GM11168 (cell line): ENCODE results near the gene OR6K2.

Source experiments
- in situ Hi-C: fragments of 300-500 bp; cut with MboI; formaldehyde crosslinking; loops from one replicate; pipeline ENCODE4 v1.12.0; 2022; ENCODE audit warnings: low sequenced_read_pairs; ENCODE audit not compliant: unreplicated experiment

OR6K2 gene

GRCh38 chr1:158686111-158687009 is 14.1 kb downstream of the OR6K2 start, which contains the start of gene SPTA1:
TSS of gene SPTA1 (minus strand) at chr1:158686715. CDS start at chr1:158686517, 198 bp downstream.
- in situ Hi-C loops = no loop called here

GRCh38 chr1:158685085-158685484 is 15.4 kb downstream of the OR6K2 start:
- in situ Hi-C loops = no loop called here

DNA sequence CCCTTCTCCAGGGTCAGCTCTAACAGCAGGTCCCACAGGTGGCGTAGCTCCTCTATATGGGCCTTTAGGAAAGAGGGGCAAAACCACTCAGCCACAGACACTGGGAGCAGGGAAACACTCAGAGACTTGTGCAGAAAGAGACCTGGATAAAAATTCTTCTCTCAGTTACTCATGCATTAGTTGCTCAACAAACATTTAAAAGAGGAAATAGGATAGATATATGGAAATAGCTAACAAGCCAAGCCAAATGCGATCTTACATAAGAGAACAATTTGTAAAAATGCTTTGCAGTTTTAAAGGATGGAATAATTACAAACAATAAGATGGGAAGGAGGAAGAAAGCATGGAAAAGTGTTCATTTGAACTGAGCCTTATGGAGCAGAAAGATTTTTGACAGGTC is 18.8 kb downstream of the OR6K2 start:
- in situ Hi-C loops = no loop called here

- in situ Hi-C loops = no loop called here
Observed at GRCh38 chr1:158679289-158679688, 21.2 kb downstream of the OR6K2 start.

- in situ Hi-C loops = no loop called here
Observed at GRCh38 chr1:158675563-158676323, 24.7 kb downstream of the OR6K2 start.

GRCh38 chr1:158674302-158674701 is 26.1 kb downstream of the OR6K2 start:
- in situ Hi-C loops = no loop called here

DNA sequence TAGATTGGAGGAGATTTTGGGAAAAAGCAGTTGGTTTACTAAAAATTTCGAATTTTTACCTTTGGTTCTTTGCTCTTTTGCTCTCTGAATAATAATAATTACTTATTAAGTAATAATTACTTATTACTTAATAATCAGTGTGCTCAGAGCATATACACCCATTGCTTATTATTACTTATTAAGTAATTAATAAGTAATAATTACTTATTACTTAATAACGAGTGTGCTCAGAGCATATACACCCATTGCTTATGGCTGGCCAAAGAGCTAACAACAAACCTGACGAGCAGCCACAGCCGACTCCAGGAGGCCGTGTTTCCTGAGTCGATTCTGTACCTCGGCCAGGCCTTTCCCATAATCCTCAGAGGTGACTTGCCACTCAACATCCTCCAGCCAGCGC is 34.4 kb downstream of the OR6K2 start:
- in situ Hi-C loops = no loop called here

DNA sequence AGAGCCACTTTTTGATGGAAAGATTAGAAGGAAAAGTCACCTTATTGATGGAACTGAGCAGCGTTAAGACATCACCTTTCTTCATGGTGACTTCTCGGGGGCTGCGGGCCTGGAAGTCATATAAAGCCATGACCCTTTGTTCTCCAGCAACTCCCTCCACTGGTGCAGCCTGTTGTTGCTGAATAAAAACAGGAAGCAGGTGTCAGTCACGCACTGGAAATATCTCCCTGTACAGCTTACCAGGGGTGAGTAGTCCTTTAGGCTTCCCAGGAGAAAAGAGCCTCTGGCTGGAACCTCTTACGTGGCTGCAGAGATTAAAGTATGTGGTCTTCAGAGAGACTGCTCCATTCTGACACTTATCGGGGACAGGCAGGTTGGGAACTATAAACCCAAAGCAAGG is 45.9 kb downstream of the OR6K2 start:
- in situ Hi-C loops = no loop called here

GRCh38 chr1:158654086-158654485 is 46.4 kb downstream of the OR6K2 start:
- in situ Hi-C loops = no loop called here

DNA sequence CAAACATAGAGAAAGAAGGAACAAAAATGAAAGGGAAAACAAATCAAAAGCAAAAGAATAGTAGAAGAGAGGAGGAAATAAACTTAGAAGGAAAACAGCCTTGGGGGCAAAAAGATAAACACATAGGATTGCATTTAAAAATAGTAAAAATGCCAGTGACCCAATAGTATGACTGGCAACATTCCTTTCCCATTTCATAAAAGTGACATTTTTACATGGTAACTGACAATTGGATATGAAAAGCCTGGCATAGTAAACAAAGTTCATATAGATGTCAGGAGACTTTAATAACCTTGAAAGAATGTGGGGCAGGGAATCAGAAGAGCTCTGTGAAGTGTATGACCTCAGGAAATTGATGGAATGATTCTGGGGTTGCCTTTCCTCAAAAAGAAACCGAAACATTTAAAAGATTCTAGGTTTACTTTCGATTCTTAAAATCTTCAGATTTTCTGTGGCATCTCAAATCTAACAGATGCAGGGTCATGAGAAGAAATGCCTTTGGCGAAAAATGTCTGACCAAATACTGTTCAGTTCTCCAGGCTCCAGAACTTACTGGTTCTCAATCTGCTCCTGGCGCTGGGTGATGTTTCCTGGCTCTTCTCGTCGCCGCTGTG is 47.6 kb downstream of the OR6K2 start:
- in situ Hi-C loops = no loop called here
